NCI-H2196 (cell line): ENCODE results near the gene CLTCL1.
"Not testable (repeated sequence)": the region's sequence is repeated elsewhere in the genome, so short reads cannot be mapped to it uniquely, and the experiment has no call there.

Experiments used
- DNase-seq: peaks from one replicate; lab custom pipeline; 2025; ENCODE audit not compliant: unreplicated experiment; lab: John Stamatoyannopoulos, UW

The CLTCL1 gene

GRCh38 chr22:19291580-19292457, at the start of gene CLTCL1:
TSS of gene CLTCL1 (minus strand) at chr22:19291719. CDS start at chr22:19291641, 78 bp downstream.
- DNase-seq = peak; percentile 72

GRCh38 chr22:19337137-19337536, 45.6 kb upstream of the CLTCL1 start:
- no peak for DNase-seq

GRCh38 chr22:19336133-19337075, 44.9 kb upstream of the CLTCL1 start:
- no peak for DNase-seq

GRCh38 chr22:19331975-19332374, 40.5 kb upstream of the CLTCL1 start:
- DNase-seq = no peak

GRCh38 chr22:19331474-19331873, 40.0 kb upstream of the CLTCL1 start:
- DNase-seq = no peak

- no peak for DNase-seq
Measured at GRCh38 chr22:19330865-19331418, 39.4 kb upstream of the CLTCL1 start.

- not testable (repeated sequence) for DNase-seq
Measured at GRCh38 chr22:19330205-19330604, 38.7 kb upstream of the CLTCL1 start.

- DNase-seq = no peak
Measured at GRCh38 chr22:19329454-19329853, 37.9 kb upstream of the CLTCL1 start.

GRCh38 chr22:19325296-19325948, 33.9 kb upstream of the CLTCL1 start:
- no peak for DNase-seq

- not testable (repeated sequence) for DNase-seq
Measured at GRCh38 chr22:19323420-19323819, 31.9 kb upstream of the CLTCL1 start.

- DNase-seq = no peak
Measured at GRCh38 chr22:19321757-19322156, 30.2 kb upstream of the CLTCL1 start.

GRCh38 chr22:19320136-19320535, 28.6 kb upstream of the CLTCL1 start:
- DNase-seq = not testable (repeated sequence)

- no peak for DNase-seq
Measured at GRCh38 chr22:19319281-19319680, 27.8 kb upstream of the CLTCL1 start.

- DNase-seq = no peak
Measured at GRCh38 chr22:19317865-19318264, 26.3 kb upstream of the CLTCL1 start.

- DNase-seq = no peak
Measured at GRCh38 chr22:19307872-19308271, 16.4 kb upstream of the CLTCL1 start.

- DNase-seq = not testable (repeated sequence)
Measured at GRCh38 chr22:19306535-19306934, 15.0 kb upstream of the CLTCL1 start.

GRCh38 chr22:19304547-19304946, 13.0 kb upstream of the CLTCL1 start:
- DNase-seq = no peak

- no peak for DNase-seq
Measured at GRCh38 chr22:19303785-19304184, 12.3 kb upstream of the CLTCL1 start.

- no peak for DNase-seq
Measured at GRCh38 chr22:19295733-19296132, 4.2 kb upstream of the CLTCL1 start.

- peak; percentile 56 for DNase-seq
Measured at GRCh38 chr22:19292458-19293230, 1.1 kb upstream of the CLTCL1 start.
